PC-9 (cell line): ENCODE data around the gene CALCOCO2. TPM values are rescaled to one million over a fixed set of nuclear protein-coding genes. Genes with fewer than 3 reads are reported as not detected.
"Not testable (repeated sequence)": the region's sequence is repeated elsewhere in the genome, so short reads cannot be mapped to it uniquely, and the experiment has no call there.

Experiments used
- BruUV-seq: library from RNA; stranded (reverse); fragments of 400-500 nt; replicated peaks from 2 replicates; lab custom pipeline; 2021; lab: Mats Ljungman, UMichigan
- CTCF ChIA-PET: fragments of 300-600 bp; sonication (Branson Sonifier 250); formaldehyde crosslinking; loops from one replicate; lab custom pipeline; 2022; ENCODE audit warnings: antibody characterized with exemption; lab: Charles Lee
- POLR2A ChIA-PET: fragments of 300-600 bp; sonication (Branson Sonifier 250); formaldehyde crosslinking; loops from one replicate; lab custom pipeline; 2022; ENCODE audit warnings: antibody characterized with exemption; ENCODE audit not compliant: unreplicated experiment; lab: Charles Lee
- DNase-seq, 2 experiments: peaks; one replicate each; pipeline versions ENCODE4 v3.0.0 to v3.0.0-alpha.2; 2015 to 2022; ENCODE audit warnings: mixed read lengths in 1 of 2
- H2AFZ ChIP-seq: fragments of 200-600 bp; sonication (generic); 2 replicates; pipeline ENCODE4 v1.8.1; 2017; ENCODE audit warnings: antibody characterized with exemption
- H3F3A ChIP-seq: fragments of 200-600 bp; sonication (generic); 2 replicates; pipeline ENCODE4 v1.8.1; 2017; ENCODE audit warnings: antibody characterized with exemption, mild to moderate bottlenecking, low read depth; ENCODE audit not compliant: insufficient read depth
- H3K27ac ChIP-seq: fragments of 200-600 bp; sonication (generic); 2 replicates; pipeline ENCODE4 v1.6.1; 2016; ENCODE audit warnings: mixed run types
- H3K27me3 ChIP-seq: fragments of 200-600 bp; sonication (generic); 2 replicates; pipeline ENCODE4 v1.6.1; 2016; ENCODE audit warnings: low read depth, mixed run types; ENCODE audit not compliant: insufficient read depth
- H3K36me3 ChIP-seq: fragments of 200-600 bp; sonication (generic); 2 replicates; pipeline ENCODE4 v1.6.1; 2016; ENCODE audit warnings: low read depth, mixed run types
- H3K4me1 ChIP-seq: fragments of 200-600 bp; sonication (generic); replicated peaks from 2 replicates; pipeline ENCODE4 v1.6.1; 2016; ENCODE audit warnings: mixed run types; ENCODE audit not compliant: insufficient read depth
- H3K4me2 ChIP-seq: fragments of 200-600 bp; sonication (generic); 2 replicates; pipeline ENCODE4 v1.6.1; 2017; ENCODE audit warnings: mixed run types
- H3K4me3 ChIP-seq: fragments of 200-600 bp; sonication (generic); 2 replicates; pipeline ENCODE4 v1.6.1; 2016; ENCODE audit warnings: mixed run types
- H3K79me2 ChIP-seq: fragments of 200-600 bp; sonication (generic); 2 replicates; pipeline ENCODE4 v1.6.1; 2017; ENCODE audit warnings: low read depth, mixed run types
- H3K9me2 ChIP-seq: fragments of 200-600 bp; sonication (generic); 2 replicates; pipeline ENCODE4 v1.8.1; 2017; ENCODE audit warnings: mild to moderate bottlenecking; ENCODE audit not compliant: insufficient read depth
- H3K9me3 ChIP-seq: fragments of 200-600 bp; sonication (generic); 2 replicates; pipeline ENCODE4 v1.8.1; 2016; ENCODE audit warnings: low read depth; ENCODE audit not compliant: insufficient read depth
- H4K20me1 ChIP-seq: fragments of 200-600 bp; sonication (generic); 2 replicates; pipeline ENCODE4 v1.8.1; 2017; ENCODE audit not compliant: insufficient read depth
- CTCF ChIP-seq: fragments of 200-600 bp; sonication (generic); conservative IDR thresholded peaks from 2 replicates; pipeline ENCODE4 v1.6.1; 2017; ENCODE audit warnings: mixed run types, antibody characterized with exemption, mild to moderate bottlenecking, moderate library complexity
- EZH2 ChIP-seq: fragments of 200-600 bp; sonication (generic); IDR thresholded peaks from 2 replicates; pipeline ENCODE4 v1.8.0; 2017; ENCODE audit warnings: antibody characterized with exemption, low read depth
- intact Hi-C: fragments of 100-400 bp; cut with micrococcal nuclease; formaldehyde crosslinking; loops from one replicate; pipeline ENCODE4 v1.10.0; 2022; ENCODE audit not compliant: unreplicated experiment
- total RNA-seq: library from RNA; stranded (reverse); gene quantifications from 2 replicates; pipeline ENCODE4 v1.2.3, GENCODE V29; 2021

The CALCOCO2 gene
- total RNA-seq, 1 experiment from 2014 or later = 95.9 TPM

- POLR2A ChIA-PET = interaction anchor here (0.7 kb wide), 1 partner anchor 573 kb away, joined by 7 read pairs; no protein-coding TSS in a partner anchor
Observed at GRCh38 chr17:48835971-48836370, 5.1 kb downstream of the CALCOCO2 start.

GRCh38 chr17:48837458-48837857 is 6.6 kb downstream of the CALCOCO2 start:
- intact Hi-C loops, BruUV-seq, H2AFZ ChIP-seq, POLR2A ChIA-PET, H3K27ac ChIP-seq, H3K9me2 ChIP-seq, H3K4me2 ChIP-seq, CTCF ChIA-PET, H3K4me1 ChIP-seq, H3K9me3 ChIP-seq, H3K36me3 ChIP-seq, H3K4me3 ChIP-seq, H3K27me3 ChIP-seq, H3F3A ChIP-seq, DNase-seq: not testable (repeated sequence)
- Histone ChIP-seq H3K79me2 (peaks cover 30% of the 10 kb centered on the region), H4K20me1 (peaks cover 15% of the 10 kb centered on the region)

More at GRCh38 chr17:48835971-48836370, 5.1 kb downstream of the CALCOCO2 start:
- Histone ChIP-seq H3K36me3 (no peaks in the 10 kb centered on the region), H3K4me3 (no peak overlapping the region), H2AFZ (no peak overlapping the region), H3K9me2 (no peaks in the 10 kb centered on the region; the same call in 1 of the 2 replicates), H3K4me1 (peaks cover 14% of the 10 kb centered on the region), H3K27ac (no peak overlapping the region), H3K79me2 (peaks cover 41% of the 10 kb centered on the region), H3K9me3 (no peaks in the 10 kb centered on the region), H4K20me1 (peaks cover 14% of the 10 kb centered on the region), H3F3A (0 out of 2 replicates have a peak, but pooled peaks cover 8% of the 10 kb centered on the region), H3K27me3 (no peaks in the 10 kb centered on the region), H3K4me2 (peak overlapping the region; percentile 6)
- no peak for TF ChIP-seq EZH2
- no peak for TF ChIP-seq CTCF
- intact Hi-C loops = no loop called here
- no TSS peak for BruUV-seq
- peak; percentile 34 to 62 for DNase-seq
- CTCF ChIA-PET = interaction anchor here (0.6 kb wide), 1 partner anchor 10 kb away, joined by 5 read pairs; no protein-coding TSS in a partner anchor

GRCh38 chr17:48840441-48840840 is 9.6 kb downstream of the CALCOCO2 start:
- TF ChIP-seq CTCF (no peak), EZH2 (no peak)
- Histone ChIP-seq H2AFZ (no peak overlapping the region), H3K4me1 (peaks cover 10% of the 10 kb centered on the region), H3K9me2 (no peaks in the 10 kb centered on the region), H4K20me1 (peaks cover 15% of the 10 kb centered on the region), H3K27me3 (no peaks in the 10 kb centered on the region), H3K27ac (no peak overlapping the region), H3K36me3 (peaks cover 8% of the 10 kb centered on the region; the same call in 1 of the 2 replicates), H3K79me2 (0 out of 2 replicates have a peak, but pooled peaks cover 9% of the 10 kb centered on the region), H3F3A (0 out of 2 replicates have a peak, but pooled peaks cover 8% of the 10 kb centered on the region), H3K4me3 (no peak overlapping the region), H3K9me3 (no peaks in the 10 kb centered on the region), H3K4me2 (no peak overlapping the region)
- ChIA-PET POLR2A (no interaction called here), CTCF (no interaction called here)
- no peak for DNase-seq
- intact Hi-C loops = no loop called here
- no TSS peak for BruUV-seq
